AG10803 (cell line): Measurements from ENCODE around the gene NCMAP.
A peak's percentile ranks its signal among the peaks of the same experiment; 100 is the strongest.
"Not testable (repeated sequence)": the region's sequence is repeated elsewhere in the genome, so short reads cannot be mapped to it uniquely, and the experiment has no call there.

ENCODE experiments used
- DNase-seq: peaks from one replicate; pipeline ENCODE4 v3.0.0; 2010; ENCODE audit warnings: low read depth
- H3K4me3 ChIP-seq: 2 replicates; pipeline ENCODE4 v1.5.1; 2011; ENCODE audit warnings: mild to moderate bottlenecking, low read length, control low read depth
- TF ChIP-seq, protein P1 (sequence below): conservative IDR thresholded peaks from 2 replicates; pipeline ENCODE4 v1.5.1; 2011; ENCODE audit warnings: mild to moderate bottlenecking, low read length, control low read depth, inconsistent platforms

NCMAP gene

DNA sequence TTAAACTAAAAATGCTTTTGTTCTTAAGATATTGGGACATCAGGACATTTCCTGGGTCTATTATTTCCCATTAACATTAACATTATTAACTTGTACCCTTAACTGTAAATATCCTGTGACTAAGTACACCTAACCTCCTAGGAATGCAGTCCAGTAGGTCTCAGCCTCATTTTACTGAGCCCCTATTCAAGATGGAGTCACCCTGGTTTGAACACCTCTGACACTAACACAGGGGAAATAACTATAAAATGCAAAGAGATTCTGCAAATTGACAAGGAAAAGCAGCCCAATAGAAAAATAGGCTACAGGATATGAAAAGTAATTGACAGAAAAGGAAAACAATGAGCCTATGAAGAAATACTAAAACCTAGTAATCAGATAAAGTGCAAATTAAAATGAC is 11.6 kb upstream of the NCMAP start:
- no peak for DNase-seq
- H3K4me3 ChIP-seq: no peak overlapping the region
- TF ChIP-seq, protein P1, sequence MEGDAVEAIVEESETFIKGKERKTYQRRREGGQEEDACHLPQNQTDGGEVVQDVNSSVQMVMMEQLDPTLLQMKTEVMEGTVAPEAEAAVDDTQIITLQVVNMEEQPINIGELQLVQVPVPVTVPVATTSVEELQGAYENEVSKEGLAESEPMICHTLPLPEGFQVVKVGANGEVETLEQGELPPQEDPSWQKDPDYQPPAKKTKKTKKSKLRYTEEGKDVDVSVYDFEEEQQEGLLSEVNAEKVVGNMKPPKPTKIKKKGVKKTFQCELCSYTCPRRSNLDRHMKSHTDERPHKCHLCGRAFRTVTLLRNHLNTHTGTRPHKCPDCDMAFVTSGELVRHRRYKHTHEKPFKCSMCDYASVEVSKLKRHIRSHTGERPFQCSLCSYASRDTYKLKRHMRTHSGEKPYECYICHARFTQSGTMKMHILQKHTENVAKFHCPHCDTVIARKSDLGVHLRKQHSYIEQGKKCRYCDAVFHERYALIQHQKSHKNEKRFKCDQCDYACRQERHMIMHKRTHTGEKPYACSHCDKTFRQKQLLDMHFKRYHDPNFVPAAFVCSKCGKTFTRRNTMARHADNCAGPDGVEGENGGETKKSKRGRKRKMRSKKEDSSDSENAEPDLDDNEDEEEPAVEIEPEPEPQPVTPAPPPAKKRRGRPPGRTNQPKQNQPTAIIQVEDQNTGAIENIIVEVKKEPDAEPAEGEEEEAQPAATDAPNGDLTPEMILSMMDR: no peak

DNA sequence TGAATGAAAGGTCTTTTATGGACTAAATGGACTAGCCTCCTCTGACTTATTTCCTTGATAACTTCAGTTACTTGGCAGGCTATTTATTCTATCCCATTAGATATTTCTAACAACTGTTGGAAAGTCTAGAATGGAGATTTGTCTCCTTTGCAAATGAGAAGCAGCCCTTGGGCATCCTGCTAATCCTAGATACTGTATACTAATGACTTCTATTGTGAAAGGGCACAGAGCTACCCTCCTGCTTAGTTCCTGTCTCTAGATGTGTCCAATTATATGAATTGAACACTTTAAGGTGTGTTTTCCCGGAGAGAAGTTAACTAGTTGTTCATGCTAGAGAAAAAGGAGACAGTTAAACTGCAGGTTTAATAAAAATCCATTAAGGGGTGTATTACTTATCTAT is 10.2 kb upstream of the NCMAP start:
- no peak for DNase-seq
- H3K4me3 ChIP-seq: no peak overlapping the region
- TF ChIP-seq, protein P1: no peak

DNA sequence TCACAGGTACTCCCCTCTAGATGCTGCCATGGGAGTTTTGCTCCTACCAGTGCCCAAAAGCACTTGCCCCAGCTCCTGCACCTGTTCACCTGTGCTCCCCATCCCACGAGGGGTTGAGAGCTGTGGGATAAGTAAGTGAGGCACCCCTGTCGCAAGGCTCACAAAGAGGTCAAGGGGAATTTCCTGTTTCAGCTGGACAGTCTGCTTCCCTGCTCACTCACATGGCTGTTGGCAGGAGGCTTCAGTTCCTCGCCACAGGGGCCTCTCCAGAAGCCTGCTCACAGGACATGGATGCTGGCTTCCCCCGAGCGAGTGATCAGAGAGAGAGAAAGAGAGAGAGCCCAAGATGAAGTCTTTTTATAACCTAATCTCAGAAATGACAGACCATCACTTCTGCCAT is 8.7 kb upstream of the NCMAP start:
- no peak overlapping the region for H3K4me3 ChIP-seq
- TF ChIP-seq, protein P1: no peak
- DNase-seq: no peak

DNA sequence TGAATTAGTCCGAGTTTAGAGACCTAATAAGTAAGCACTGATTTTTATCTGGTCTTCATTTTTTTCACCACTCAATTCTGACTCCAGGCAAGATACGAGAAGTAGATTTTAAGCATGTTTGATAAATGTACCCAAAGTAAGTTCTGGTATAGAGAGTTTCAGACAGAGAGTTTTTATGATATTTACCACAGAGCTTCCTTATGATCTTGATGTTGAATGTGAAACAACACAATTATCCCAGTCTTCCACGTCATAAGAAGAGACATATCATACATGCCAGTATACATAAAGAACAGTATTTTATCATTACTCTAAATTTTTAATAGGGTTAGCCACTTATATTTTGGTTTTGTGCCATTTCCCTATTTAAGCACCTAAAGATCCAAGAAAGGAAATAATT is 7.8 kb upstream of the NCMAP start:
- TF ChIP-seq, protein P1: no peak
- no peak overlapping the region for H3K4me3 ChIP-seq
- no peak for DNase-seq

DNA sequence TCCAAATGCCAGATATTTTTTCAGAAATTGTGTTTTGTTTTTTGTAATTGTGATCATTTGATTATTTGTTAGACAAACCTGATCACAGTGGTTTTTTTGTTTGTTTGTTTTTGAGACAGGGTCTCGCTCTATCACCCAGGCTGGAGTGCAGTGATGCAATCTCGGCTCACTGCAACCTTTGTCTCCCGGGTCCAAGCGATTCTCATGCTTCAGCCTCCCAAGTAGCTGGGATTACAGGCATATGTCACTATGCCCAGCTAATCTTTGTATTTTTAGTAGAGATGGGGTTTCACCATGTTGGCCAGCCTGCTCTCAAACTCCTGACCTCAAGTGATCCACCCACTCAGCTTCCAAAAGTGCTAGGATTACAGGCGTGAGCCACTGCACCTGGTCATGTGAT is 6.7 kb upstream of the NCMAP start:
- not testable (repeated sequence) for H3K4me3 ChIP-seq, DNase-seq

DNA sequence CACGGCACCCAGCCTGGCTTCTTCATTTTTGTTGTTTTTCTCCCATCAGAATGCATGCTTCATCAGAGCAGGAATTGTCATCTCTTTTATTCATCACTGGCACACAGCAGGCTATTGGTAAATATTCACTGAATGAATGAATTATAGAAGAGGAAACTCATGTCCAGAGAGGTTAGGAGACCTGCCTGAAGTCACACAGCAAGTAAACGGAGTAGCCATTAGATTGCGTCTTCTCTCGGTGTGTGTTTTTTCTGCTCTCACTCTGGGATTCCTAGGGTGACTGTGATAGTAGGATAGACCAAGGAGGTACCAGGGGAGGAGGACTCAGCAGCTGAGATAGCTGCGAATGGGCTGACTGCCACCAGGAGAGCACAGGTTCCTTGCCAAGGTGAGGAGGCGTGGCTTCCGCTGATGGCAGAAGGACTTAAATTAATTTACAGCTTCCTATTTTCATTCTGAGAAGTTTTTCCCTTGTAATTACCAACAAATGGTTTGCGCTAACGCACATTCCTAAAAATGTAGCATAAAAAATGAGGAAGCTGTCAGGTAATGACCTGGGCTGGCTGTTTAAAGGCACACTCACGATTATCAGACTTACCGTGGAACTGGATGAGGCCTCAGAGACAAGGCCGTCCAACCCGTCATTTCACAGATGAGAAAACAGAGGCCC is 4.5 kb upstream of the NCMAP start:
- DNase-seq: no peak
- TF ChIP-seq, protein P1: no peak
- H3K4me3 ChIP-seq: no peak overlapping the region

DNA sequence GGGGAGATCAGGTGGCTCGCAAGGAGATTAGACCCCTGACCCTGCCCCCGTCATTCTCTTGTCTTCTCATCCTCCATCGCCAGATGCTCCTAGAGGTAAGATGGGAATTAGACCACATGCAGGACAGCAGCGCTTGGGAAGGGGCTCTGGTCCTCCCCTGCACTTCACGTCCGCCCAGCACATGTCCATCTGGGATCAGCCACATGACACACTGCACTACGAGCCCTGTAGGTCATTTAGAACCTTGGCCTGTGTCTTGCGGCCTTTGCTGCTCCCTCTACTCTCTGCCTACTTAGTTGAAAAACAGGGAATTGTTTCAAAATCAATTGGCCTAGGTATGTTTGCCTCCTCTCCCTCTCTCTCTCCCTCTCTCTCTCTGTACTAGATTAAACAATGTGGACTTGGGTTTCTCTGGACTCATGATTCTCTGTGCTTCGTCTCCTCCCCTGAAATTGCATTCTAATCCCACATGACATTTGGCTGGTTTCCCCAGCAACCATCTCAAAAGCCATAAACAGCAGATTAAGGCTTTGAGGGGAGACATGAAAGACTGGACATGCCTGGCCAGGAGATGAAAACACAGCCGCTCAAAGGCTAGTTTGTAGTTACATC is 3.8 kb upstream of the NCMAP start:
- H3K4me3 ChIP-seq: no peak overlapping the region
- DNase-seq: peak; percentile 23
- TF ChIP-seq, protein P1: no peak

DNA sequence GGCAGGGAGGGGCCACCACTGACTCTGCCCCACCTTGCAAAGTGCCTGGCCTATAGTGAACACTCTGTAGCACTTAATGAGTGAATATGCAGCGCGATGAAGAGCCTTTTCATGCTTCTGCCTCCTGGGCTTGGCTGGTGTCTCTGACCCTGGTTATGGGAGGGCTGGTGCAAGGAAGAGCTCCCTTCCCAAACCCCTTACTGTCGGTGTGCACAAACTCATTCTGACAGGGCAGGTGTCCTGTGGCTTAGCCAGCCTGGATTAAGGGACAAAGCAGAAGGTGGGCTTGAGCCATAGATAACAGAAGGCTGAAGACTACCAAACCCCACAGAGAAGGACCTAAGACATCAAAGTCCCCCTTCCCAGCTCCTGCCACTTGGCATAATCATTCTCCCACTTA is 2.0 kb upstream of the NCMAP start:
- DNase-seq: no peak
- no peak overlapping the region for H3K4me3 ChIP-seq
- TF ChIP-seq, protein P1: no peak
